BE2C (cell line): ENCODE measurements around the gene ACOT7.
"Not testable (repeated sequence)": the region's sequence is repeated elsewhere in the genome, so short reads cannot be mapped to it uniquely, and the experiment has no call there.

Source experiments
- DNase-seq: peaks from one replicate; pipeline ENCODE4 v3.0.0-alpha.2; 2020
- H3K27me3 ChIP-seq: fragments of 250-450 bp; sonication (Bioruptor Pico); 2 replicates; pipeline ENCODE4 v1.5.1; 2020; ENCODE audit warnings: mild to moderate bottlenecking
- H3K36me3 ChIP-seq: fragments of 250-450 bp; sonication (Bioruptor Pico); 2 replicates; pipeline ENCODE4 v1.5.1; 2020; ENCODE audit warnings: mild to moderate bottlenecking
- H3K4me1 ChIP-seq: fragments of 250-450 bp; sonication (Bioruptor Pico); 2 replicates; pipeline ENCODE4 v1.5.1; 2020
- H3K4me3 ChIP-seq: 2 replicates; pipeline ENCODE4 v1.5.1; 2011; ENCODE audit warnings: low read depth, low read length
- H3K9me3 ChIP-seq: fragments of 250-450 bp; sonication (Bioruptor Pico); 2 replicates; pipeline ENCODE4 v1.5.1; 2020
- CTCF ChIP-seq: IDR thresholded peaks from 2 replicates; pipeline ENCODE4 v1.5.1; 2012; ENCODE audit warnings: mild to moderate bottlenecking, low read depth, low read length

ACOT7 gene

GRCh38 chr1:6408023-6408422 is 14.5 kb upstream of the ACOT7 start:
- Histone ChIP-seq H3K9me3 (no peaks in the 10 kb centered on the region), H3K4me1 (no peaks in the 10 kb centered on the region), H3K4me3 (no peak overlapping the region), H3K36me3 (no peaks in the 10 kb centered on the region), H3K27me3 (no peaks in the 10 kb centered on the region)
- TF ChIP-seq CTCF: no peak
- DNase-seq: no peak

GRCh38 chr1:6401673-6402072 is 8.1 kb upstream of the ACOT7 start:
- H3K9me3 ChIP-seq: no peaks in the 10 kb centered on the region
- no peaks in the 10 kb centered on the region for H3K4me1 ChIP-seq
- H3K4me3 ChIP-seq: no peak overlapping the region
- no peaks in the 10 kb centered on the region for H3K36me3 ChIP-seq
- no peaks in the 10 kb centered on the region for H3K27me3 ChIP-seq
- no peak for DNase-seq
- TF ChIP-seq CTCF: no peak

DNA sequence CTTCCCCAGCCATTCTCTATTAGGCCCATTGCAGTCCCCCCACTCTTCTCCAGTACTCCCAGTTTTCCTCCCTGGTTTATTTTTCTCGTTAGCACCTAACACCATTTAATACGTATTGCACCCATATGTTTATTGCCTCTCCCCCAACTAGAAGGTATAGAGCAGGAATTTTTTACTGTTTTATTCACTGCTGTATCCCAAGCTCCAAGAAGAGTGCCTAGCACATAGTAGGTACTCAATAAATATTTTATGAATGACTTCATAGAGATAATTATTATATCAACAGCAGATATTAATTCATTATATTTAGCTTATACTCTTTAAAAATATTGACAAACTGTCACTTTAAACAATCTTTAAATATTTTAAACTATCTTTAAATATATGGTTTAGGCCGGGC is 5.7 kb upstream of the ACOT7 start:
- Histone ChIP-seq H3K27me3 (no peaks in the 10 kb centered on the region), H3K9me3 (no peaks in the 10 kb centered on the region), H3K4me3 (no peak overlapping the region), H3K4me1 (no peaks in the 10 kb centered on the region), H3K36me3 (no peaks in the 10 kb centered on the region)
- DNase-seq: no peak
- TF ChIP-seq CTCF: no peak

- no peaks in the 10 kb centered on the region for H3K9me3 ChIP-seq
- no peaks in the 10 kb centered on the region for H3K4me1 ChIP-seq
- H3K4me3 ChIP-seq: no peak overlapping the region
- H3K36me3 ChIP-seq: no peaks in the 10 kb centered on the region
- no peaks in the 10 kb centered on the region for H3K27me3 ChIP-seq
- TF ChIP-seq CTCF: no peak
- DNase-seq: no peak
These were observed 4.4 kb upstream of the ACOT7 start for GRCh38 chr1:6397844-6398441.

- Histone ChIP-seq H3K27me3 (no peaks in the 10 kb centered on the region), H3K4me1 (no peaks in the 10 kb centered on the region), H3K4me3 (no peak overlapping the region), H3K36me3 (no peaks in the 10 kb centered on the region), H3K9me3 (no peaks in the 10 kb centered on the region)
- DNase-seq: no peak
- TF ChIP-seq CTCF: 0 out of 2 replicates have a peak, but pooled peaks have one; percentile 8
These were observed 3.4 kb upstream of the ACOT7 start for GRCh38 chr1:6396998-6397397.

- not testable (repeated sequence) for H3K4me1 ChIP-seq, H3K36me3 ChIP-seq, H3K9me3 ChIP-seq, H3K4me3 ChIP-seq, H3K27me3 ChIP-seq, DNase-seq
These were observed 2.2 kb upstream of the ACOT7 start for GRCh38 chr1:6395781-6396244.

GRCh38 chr1:6395130-6395529 is 1.6 kb upstream of the ACOT7 start:
- H3K4me1 ChIP-seq, DNase-seq, H3K36me3 ChIP-seq, H3K9me3 ChIP-seq, H3K27me3 ChIP-seq, H3K4me3 ChIP-seq: not testable (repeated sequence)
